Activated T-cell treated with anti-CD3 and anti-CD28 coated beads for 1 hour (primary cell): ENCODE measurements around the gene FOLR2.

ENCODE experiments used
- DNase-seq: peaks from one replicate; pipeline ENCODE4 v3.0.0-alpha.2; 2020; ENCODE audit warnings: low read depth

Gene FOLR2

GRCh38 chr11:72229925-72230763 lies 13.6 kb downstream of the FOLR2 start:
- no peak for DNase-seq

- DNase-seq = no peak
These were observed 14.3 kb downstream of the FOLR2 start for GRCh38 chr11:72230764-72231365.

GRCh38 chr11:72231396-72232259 lies 15.0 kb downstream of the FOLR2 start:
- DNase-seq = no peak

GRCh38 chr11:72232260-72233055 lies 15.9 kb downstream of the FOLR2 start:
- no peak for DNase-seq

GRCh38 chr11:72233056-72233772 lies 16.6 kb downstream of the FOLR2 start:
- DNase-seq = no peak

GRCh38 chr11:72233773-72234513 lies 17.3 kb downstream of the FOLR2 start:
- DNase-seq = no peak

GRCh38 chr11:72234514-72234830 lies 17.9 kb downstream of the FOLR2 start:
- no peak for DNase-seq

- no peak for DNase-seq
These were observed 18.3 kb downstream of the FOLR2 start for GRCh38 chr11:72234920-72235319.

GRCh38 chr11:72235351-72236057 lies 18.9 kb downstream of the FOLR2 start:
- no peak for DNase-seq

GRCh38 chr11:72236083-72236697 lies 19.6 kb downstream of the FOLR2 start:
- DNase-seq = no peak

- no peak for DNase-seq
These were observed 20.1 kb downstream of the FOLR2 start for GRCh38 chr11:72236774-72237111.

GRCh38 chr11:72237112-72237931 lies 20.7 kb downstream of the FOLR2 start:
- DNase-seq = no peak

GRCh38 chr11:72238040-72238450 lies 21.5 kb downstream of the FOLR2 start:
- DNase-seq = peak; percentile 28

- no peak for DNase-seq
These were observed 22.1 kb downstream of the FOLR2 start for GRCh38 chr11:72238492-72239312.

GRCh38 chr11:72239313-72239848 lies 22.8 kb downstream of the FOLR2 start:
- no peak for DNase-seq

- DNase-seq = no peak
These were observed 23.4 kb downstream of the FOLR2 start for GRCh38 chr11:72239849-72240460.
